CD4-positive, alpha-beta T cell treated with Interleukin-4 for 1 hour (primary cell): ENCODE data around the gene ABCB10.
"Not testable (repeated sequence)": the region's sequence is repeated elsewhere in the genome, so short reads cannot be mapped to it uniquely, and the experiment has no call there.

ENCODE experiments used
- DNase-seq, 2 donors: peaks; one replicate each; pipeline ENCODE4 v3.0.0-alpha.2; 2020 to 2022

Gene ABCB10

GRCh38 chr1:229570891-229571516 lies 12.5 kb upstream of the ABCB10 start:
- no peak for DNase-seq

GRCh38 chr1:229570305-229570704 lies 11.8 kb upstream of the ABCB10 start:
- no peak for DNase-seq

GRCh38 chr1:229567109-229567868 lies 8.8 kb upstream of the ABCB10 start:
- no peak for DNase-seq

- no peak for DNase-seq
Measured at GRCh38 chr1:229563701-229564100, 5.2 kb upstream of the ABCB10 start.

GRCh38 chr1:229563241-229563640 lies 4.7 kb upstream of the ABCB10 start:
- no peak for DNase-seq

GRCh38 chr1:229562686-229563085 lies 4.2 kb upstream of the ABCB10 start:
- no peak for DNase-seq

GRCh38 chr1:229561141-229561540 lies 2.6 kb upstream of the ABCB10 start:
- no peak for DNase-seq

GRCh38 chr1:229560124-229560523 lies 1.6 kb upstream of the ABCB10 start:
- DNase-seq, result not testable (repeated sequence)

GRCh38 chr1:229559336-229559801 lies 862 bp upstream of the ABCB10 start:
- not testable (repeated sequence) for DNase-seq

GRCh38 chr1:229557913-229558414 lies 543 bp downstream of the ABCB10 start:
- peak in 1 of 2 donors; percentile 33 for DNase-seq

GRCh38 chr1:229557200-229557850 lies 1.2 kb downstream of the ABCB10 start:
- DNase-seq, result peak in 1 of 2 donors; percentile 28

GRCh38 chr1:229554886-229555621 lies 3.5 kb downstream of the ABCB10 start:
- no peak for DNase-seq

GRCh38 chr1:229553621-229554130 lies 4.8 kb downstream of the ABCB10 start:
- DNase-seq, result no peak

GRCh38 chr1:229552732-229553131 lies 5.8 kb downstream of the ABCB10 start:
- no peak for DNase-seq

GRCh38 chr1:229550812-229551567 lies 7.5 kb downstream of the ABCB10 start:
- DNase-seq, result no peak

GRCh38 chr1:229547542-229547941 lies 11.0 kb downstream of the ABCB10 start:
- DNase-seq, result no peak

- no peak for DNase-seq
Measured at GRCh38 chr1:229544587-229544986, 13.9 kb downstream of the ABCB10 start.

- no peak for DNase-seq
Measured at GRCh38 chr1:229539863-229540506, 18.5 kb downstream of the ABCB10 start.

GRCh38 chr1:229538945-229539344 lies 19.6 kb downstream of the ABCB10 start:
- DNase-seq, result no peak

GRCh38 chr1:229537894-229538293 lies 20.6 kb downstream of the ABCB10 start:
- no peak for DNase-seq

- DNase-seq, result no peak
Measured at GRCh38 chr1:229536982-229537381, 21.5 kb downstream of the ABCB10 start.
